ENCODE measurements around the gene SHQ1.

SHQ1 gene

GRCh38 chr3:72847282-72847681 lies 963 bp downstream of the SHQ1 start:
- DNase-seq: no peak

DNA sequence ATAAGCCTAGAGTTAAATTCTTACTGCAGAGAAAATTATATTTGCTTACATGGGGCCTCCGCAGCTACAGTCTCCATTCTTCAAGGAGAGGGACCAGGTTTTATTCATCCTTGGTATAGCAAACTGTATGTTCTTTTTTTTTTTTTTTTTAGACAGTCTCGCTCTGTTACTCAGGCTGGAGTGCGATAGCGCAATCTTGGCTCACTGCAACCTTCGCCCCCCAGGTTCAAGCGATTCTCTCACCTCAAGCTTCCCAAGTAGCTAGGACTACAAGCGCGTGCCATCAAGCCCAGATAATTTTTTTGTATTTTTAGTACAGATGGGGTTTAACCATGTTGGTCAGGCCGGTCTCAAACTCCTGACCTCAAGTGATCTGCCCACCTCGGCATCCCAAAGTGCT lies 2.1 kb downstream of the SHQ1 start:
- no peak for DNase-seq

DNA sequence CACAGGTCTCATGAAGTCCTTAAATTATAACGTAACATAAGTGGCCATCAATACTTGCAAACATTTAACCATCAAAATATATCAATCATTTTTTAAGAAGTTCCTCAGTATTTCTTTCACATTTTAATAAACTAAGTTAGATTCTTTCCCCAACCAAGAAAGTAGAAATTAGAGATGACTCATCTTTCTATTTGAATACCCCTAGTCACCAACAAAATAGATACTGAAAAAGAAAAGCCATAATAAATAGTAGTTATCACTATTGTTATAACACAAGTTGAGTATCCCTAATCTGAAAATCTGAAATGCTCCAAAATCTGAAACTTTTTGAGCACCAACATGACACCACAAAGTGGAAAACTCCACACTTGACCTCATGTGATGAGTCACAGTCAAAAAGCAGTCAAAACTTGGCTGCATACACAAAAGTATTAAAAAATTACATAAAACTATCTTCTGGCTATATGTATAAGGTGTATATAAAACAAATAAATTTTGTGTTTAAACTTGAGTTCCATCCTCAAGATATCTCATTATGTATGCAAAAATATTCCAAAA lies 3.7 kb downstream of the SHQ1 start:
- DNase-seq: no peak

- no peak for DNase-seq
Measured at GRCh38 chr3:72839057-72839456, 9.2 kb downstream of the SHQ1 start.

DNA sequence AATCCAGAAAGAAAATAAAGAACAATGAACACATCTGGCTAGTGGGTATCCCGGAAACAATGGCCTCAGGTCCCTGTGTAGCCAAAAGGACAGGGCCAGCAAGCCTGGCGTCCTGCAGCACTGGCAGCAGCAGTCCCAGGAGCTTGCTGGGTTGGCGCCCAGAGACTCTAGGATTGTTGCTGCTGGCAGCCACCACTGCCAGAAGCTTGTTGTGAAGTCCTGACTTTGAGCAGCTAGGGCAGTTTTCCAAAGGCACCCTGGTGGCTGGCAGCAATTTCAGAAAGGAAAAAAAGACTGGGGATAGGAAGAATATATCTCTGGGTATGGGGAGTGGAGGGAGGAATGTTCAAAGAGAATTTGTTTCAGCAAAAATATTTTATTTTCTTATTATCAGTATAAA lies 11.3 kb downstream of the SHQ1 start:
- no peak for DNase-seq

DNA sequence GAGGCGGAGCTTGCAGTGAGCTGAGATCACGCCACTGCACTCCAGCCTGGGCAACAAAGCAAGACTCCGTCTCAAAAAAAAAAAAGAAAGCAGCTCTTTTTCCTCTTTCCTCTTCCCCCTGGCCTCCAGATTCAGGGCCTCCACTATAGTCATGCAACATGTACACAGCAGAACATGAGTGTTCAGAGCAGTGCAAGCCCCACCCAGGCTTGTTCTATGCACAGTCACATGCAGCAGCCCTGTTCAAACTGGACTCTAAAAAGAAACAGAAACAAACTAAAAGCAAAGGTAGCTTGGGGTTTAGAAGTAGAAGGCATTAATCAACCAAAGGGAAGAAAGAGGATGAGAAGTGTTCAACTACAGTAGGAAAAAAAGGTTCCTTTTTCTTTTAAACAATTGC lies 11.8 kb downstream of the SHQ1 start:
- DNase-seq: no peak

- no peak for DNase-seq
Measured at GRCh38 chr3:72830452-72831223, 17.6 kb downstream of the SHQ1 start.

DNA sequence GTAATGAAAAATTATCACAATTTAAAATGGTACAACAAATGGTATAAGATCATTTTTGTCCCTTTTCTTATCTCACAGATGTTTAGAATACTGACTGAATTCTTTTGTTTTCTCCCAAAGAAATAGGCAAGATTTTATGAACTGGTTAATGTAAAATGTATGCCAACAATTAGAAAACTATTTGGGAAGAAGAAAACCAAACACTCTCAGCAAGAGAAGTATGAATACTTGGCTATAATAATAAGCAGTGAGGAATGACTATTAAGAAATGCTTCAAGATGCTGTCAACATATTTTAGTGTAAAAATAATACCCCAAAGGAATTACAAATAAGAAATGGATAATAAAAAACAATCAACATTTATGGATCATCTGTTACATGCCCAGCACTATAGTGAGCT lies 18.5 kb downstream of the SHQ1 start:
- DNase-seq: no peak

DNA sequence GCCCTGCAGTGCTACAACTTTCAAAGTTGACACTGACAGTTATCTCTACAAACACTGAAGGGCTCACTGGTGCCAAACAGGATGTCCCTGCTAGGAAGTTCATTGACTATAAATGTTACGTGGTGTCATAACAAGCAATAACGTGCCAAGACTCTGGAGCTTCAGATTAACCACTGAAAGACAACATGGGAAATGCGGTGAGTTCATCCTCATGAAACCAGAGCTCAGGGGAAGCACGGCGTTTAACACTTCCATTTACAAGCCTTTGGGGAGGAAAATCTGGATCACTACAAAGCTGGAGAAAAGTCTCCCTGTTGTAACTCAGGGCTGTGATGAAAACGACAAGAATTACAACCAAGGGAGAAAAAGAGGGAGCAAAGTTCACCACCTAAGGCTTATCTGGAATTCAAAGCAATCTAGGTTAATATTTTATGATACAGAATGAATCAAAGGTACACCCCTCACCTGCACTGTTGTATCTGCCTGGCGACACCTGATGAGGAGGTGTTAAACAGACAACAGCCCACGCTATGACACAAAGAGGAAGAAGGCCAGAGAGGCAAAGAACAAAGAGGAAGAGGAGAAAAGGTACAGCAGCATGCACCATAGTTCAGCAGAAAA lies 27.0 kb downstream of the SHQ1 start:
- no peak for DNase-seq

DNA sequence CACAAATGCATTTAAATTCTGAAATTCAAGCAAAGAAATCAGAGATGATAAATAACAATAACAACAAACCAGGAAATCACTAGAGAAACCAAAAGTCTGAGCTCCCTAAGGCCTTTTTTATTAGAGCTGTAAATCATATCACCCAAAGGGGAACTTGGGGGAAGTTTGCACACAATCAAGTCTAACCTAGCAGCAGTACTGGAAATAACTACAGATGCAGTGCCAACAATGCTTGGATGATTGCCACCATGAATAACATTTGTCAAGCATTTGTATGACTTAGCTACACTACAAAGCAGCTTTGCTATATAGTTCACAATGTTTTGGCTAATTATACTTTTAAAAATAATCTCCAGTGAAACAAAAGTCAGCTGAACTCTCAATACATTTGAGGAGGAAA lies 27.8 kb downstream of the SHQ1 start:
- no peak for DNase-seq

DNA sequence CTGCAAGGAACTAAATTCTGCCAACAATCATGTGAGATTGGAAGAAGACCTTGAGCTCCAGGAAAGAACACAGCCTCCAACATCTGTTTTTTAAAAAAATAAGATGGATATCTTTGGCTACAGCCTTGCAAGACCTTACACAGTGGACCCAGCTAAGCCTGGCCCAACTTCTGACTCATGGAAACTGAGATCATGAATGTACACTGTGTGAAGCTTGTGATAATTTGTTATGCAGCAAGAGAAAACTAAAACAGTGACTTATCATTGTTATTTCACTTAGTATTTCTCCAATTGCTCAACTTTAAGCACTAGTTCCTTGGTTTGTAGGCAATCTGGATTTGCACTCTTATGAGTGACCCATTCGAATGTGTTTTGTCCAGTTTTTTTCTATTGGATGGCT lies 29.3 kb downstream of the SHQ1 start:
- no peak for DNase-seq

DNA sequence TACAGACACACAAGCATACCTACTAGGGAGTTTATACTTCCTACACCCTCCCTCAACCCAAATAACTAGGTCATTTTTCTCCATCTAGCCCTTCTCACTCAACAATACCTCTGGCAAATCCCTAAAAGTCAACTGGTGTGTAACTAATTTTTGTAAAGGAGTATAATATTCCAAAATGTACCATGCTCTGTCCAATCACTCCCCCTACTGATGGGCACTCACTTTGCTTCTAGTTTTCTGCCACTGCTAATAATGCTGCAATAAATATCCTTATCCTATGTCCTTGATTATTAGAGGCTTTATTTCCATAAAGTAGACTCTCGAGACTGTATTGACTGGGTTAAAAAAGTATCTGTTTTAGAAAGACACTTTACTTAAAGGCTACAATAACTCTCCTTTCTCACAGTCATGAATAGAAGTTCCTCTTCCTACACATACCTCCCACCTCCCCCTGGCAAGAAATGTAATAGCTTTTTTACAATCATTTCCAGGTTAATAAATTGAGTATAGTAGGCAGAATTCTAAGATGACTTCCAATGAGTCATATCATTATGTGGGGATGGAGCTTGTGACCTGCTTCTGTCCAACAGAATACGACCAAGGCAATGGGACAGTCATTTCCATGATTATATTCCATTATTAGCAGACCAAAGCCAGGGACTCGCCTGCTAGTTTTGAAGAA lies 30.0 kb downstream of the SHQ1 start:
- DNase-seq: no peak

DNA sequence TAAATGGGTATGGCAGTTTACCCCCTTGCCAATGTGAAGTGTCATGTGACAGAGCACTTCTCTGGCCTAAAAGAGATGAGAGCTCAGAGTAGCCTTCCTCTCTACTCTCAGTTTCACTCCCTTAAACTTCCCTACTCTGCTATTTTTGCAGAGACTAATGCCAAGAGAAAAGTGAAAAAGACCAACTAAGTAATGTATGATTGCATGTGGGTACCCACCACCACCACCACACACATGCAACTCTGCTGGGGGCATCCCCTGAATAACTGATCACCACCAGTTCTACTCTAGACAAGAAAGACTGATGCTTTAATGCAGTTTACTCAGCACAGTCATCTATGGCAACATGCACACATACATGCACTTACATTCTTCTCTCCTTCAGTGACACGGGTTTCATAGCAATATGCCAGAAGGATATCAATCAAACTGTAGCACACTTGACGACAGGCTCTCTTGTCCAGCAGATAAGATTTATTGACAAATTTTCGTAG lies 31.3 kb downstream of the SHQ1 start:
- DNase-seq: no peak

DNA sequence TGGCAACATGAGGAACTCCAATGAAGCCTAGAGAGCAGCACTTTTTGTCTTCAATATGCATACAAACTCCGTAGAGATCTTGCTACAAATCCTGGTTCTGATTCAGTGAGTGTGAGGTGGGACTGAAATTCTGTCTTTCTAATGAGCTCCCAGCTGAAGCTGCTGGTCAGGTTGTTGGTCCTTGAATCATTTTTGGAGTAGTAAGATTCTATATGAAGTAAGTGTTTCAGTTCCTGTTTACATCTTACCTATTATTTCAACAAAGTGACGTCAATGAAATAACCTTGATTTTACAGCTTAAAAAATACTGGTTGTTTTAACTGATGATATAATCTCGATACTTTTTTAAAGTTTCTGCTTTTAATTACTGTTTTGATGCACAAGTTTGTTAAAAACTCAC lies 33.9 kb downstream of the SHQ1 start:
- no peak for DNase-seq

GRCh38 chr3:72812201-72812600 lies 36.0 kb downstream of the SHQ1 start:
- DNase-seq: no peak

GRCh38 chr3:72811571-72811970 lies 36.7 kb downstream of the SHQ1 start:
- no peak for DNase-seq

DNA sequence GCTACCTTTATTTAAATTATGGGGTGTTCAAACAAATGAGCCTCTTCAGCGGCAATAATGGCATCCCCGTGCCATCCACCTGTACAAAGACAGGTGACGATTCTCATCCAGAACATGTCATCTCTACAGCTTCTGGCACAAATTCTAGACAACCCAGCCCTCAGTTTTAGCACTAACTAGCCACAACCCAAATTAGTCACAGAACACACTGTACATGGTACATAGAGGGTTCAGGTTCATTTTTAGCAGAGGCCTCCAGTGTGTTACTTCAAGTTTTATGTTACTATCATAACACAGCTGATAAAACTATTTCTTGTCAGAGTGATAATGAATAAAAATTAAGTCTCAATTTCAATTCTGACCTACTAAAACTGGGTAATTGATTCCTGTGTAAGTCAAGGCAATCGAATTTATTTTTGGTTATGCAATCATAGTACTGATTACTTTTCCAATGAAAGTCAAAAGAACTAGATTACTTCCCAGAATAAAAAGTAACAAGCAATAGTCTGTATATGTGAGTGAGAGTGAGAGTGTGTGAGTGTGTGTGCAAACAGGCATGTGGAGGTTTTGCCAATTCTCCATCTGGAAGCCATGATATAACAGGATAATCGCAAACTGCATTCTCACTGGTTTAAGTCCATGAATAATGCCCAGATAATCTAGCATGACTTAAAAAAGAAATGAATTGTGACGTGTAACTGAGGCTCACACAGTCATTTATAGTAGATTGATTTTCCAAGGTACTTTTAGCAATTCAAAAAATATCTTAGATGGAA lies 37.4 kb downstream of the SHQ1 start:
- DNase-seq: no peak

- no peak for DNase-seq
Measured at GRCh38 chr3:72810063-72810462, 38.2 kb downstream of the SHQ1 start.

DNA sequence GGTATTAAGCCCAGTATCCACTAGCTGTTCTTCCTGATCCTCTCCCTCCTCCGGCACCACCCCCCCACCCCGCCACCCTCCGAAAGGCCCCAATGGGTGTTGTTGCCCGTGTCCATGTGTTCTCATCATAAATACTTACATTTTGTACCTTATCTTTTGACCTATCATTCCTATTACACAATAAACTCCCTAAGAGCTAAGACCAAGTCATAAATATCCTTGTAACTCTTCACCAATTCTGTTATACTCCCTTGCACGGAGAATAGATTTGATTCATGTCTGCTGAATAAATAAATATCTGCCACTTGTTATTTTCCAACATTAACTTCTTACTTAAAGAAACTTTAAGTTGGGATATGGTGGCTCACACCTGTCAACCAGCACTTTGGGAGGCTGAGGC lies 43.9 kb downstream of the SHQ1 start:
- DNase-seq: no peak

DNA sequence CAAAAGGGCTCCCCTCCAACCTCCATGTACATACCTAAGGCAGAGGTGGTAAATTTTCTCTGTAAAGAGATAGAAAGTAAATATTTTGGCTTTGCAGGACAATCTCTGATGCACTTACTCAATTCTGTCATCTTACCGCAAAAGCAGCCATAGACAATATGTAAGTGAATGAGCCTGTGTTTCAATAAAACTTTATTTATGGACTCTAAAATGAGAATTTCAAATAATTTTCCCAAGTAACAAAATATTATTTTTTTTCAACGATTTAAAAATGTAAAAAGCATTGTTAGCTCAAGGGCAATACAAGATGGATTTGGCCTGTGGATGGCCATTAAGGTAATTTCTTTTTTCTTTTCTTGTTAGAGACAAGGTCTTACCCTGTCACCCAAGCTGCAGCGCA lies 44.7 kb downstream of the SHQ1 start:
- DNase-seq: no peak

DNA sequence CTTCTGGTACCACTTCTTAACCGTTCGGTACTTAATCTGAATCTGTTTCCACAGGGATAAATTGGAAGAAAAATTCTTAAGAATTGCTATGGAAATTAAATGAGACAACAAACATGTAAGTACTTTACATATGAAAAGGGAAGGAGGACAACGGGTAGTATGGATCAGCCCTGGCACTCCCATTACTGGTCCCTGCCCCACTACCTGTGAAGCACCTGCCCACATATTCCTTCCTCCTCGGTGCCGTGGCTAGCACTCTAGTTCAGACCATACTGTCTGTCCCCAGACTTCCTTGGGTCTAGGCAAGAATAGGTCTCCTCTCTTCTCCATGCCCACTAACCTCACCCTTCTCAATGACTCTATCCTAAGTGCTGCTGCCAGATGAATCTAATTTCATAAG lies 46.2 kb downstream of the SHQ1 start:
- no peak for DNase-seq

DNA sequence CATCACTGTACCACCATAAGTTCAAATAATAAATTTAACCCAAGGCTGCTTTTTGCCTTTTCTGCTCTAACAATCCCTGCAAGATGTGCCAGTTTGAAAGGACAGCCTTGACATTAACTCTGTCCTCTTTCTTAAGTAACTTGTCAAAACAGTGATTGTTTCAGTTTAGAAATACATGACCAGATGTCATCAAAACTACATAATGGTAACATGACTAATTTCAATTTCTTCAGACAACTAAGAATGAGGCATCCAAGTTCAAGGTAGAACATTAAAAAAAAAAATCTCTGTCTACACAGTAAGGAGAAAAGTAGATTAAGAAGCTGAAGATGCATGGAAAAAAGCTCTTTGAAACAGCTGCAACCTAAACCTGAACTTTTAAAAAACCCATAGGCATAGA lies 47.4 kb downstream of the SHQ1 start:
- DNase-seq: no peak

DNA sequence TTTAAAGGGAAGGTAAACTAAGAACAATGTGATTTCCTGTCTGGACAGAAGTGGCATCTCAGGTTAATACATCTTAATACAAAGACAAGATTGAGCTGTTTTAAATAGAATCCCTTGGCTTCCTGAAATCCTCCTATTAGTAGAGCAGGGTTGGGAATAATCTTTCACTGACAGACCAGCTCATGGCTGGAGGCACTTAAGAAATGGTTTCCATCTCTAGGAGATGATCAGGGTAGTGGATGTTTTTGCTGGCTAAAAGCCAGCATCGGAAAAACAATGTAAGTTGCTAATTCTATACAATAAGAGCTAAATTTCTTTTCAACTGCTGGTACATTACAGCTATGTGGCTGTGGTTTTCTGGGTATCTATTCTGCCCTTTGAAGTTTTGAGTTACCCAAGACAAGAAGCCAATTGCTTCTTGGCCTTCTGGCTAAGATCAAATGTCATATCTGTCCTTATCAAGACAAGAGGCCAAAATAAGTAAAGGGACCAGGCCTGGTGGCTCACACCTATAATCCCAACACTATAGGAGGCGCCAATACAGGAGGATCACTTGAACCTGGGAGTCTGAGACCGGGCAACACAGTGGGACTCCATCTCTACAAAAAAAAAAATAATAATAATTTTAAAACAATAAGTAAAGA lies 49.6 kb downstream of the SHQ1 start:
- no peak for DNase-seq

Data from DMS 273 treated with DMSO at 0.1 percent for 48 hours (cell line).